Thoracic aorta (tissue), 2 donors: ENCODE measurements around the gene MYO3B. TPM values are rescaled to one million over a fixed set of nuclear protein-coding genes. Genes with fewer than 3 reads are reported as not detected.

Source experiments
- ATAC-seq: fragments of 150-250 bp; one replicate; pipeline ENCODE4 v1.8.0; 2017; ENCODE audit warnings: low read depth; ENCODE audit not compliant: insufficient number of reproducible peaks, low FRiP score
- DNase-seq: peaks from one replicate; pipeline ENCODE4 v3.0.0-alpha.2; 2020; ENCODE audit warnings: low spot score
- H3K27ac ChIP-seq, 2 donors: fragments of 200-600 bp; sonication (generic); 1 replicate in 1 of 2; 2 replicates in 1 of 2; pipeline ENCODE4 v1.5.1; 2016; ENCODE audit warnings: mild to moderate bottlenecking in 2 of 2, moderate library complexity in 2 of 2
- H3K27me3 ChIP-seq: fragments of 200-600 bp; sonication (generic); replicated peaks from 2 replicates; pipeline ENCODE4 v1.6.0; 2016; ENCODE audit warnings: mild to moderate bottlenecking; ENCODE audit not compliant: insufficient read depth
- H3K36me3 ChIP-seq: fragments of 200-600 bp; sonication (generic); one replicate; pipeline ENCODE4 v1.5.1; 2016
- H3K4me1 ChIP-seq, 2 donors: fragments of 200-600 bp; sonication (generic); 1 replicate in 1 of 2; 2 replicates in 1 of 2; pipeline versions ENCODE4 v1.5.1 to v1.6.0; 2016; ENCODE audit warnings: low read depth in 2 of 2, mild to moderate bottlenecking in 1 of 2; ENCODE audit not compliant: control insufficient read depth in 1 of 2
- H3K4me3 ChIP-seq: fragments of 200-600 bp; sonication (generic); 2 replicates; pipeline ENCODE4 v1.5.1; 2016; ENCODE audit warnings: mild to moderate bottlenecking
- H3K9me3 ChIP-seq: fragments of 200-600 bp; sonication (generic); 2 replicates; pipeline ENCODE4 v1.5.1; 2016
- CTCF ChIP-seq: fragments of 200-600 bp; sonication (generic); IDR thresholded peaks from one replicate; pipeline ENCODE4 v1.5.1; 2019; ENCODE audit warnings: antibody characterized with exemption
- total RNA-seq, 2 donors: library from RNA; depleted of rRNA; stranded (reverse); fragments of >200 nt; gene quantifications; one replicate each; pipeline versions ENCODE4 v1.1.0 to v1.2.3, GENCODE V29; 2016

The MYO3B gene
- total RNA-seq, 2 donors from 2014 or later, result not detected

DNA sequence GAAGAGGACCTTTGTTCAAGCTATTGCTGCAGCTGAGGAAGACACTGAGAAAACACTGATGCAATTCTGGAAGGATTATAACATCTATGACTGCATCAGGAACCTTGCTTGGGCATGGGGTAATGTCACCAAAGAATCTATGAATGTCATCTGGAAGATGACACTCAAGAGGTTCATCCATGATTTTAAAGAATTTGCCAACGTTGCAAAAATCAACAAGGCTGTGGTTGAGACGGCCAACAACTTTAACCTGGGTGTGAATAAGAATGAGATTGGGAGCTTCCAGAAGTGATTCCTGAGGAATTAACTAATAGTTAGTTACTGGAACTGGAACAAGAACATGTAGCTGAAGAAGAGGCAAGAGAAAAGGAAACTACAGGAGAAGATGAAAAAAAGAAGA is 410.8 kb downstream of the MYO3B start:
- no peaks in the 10 kb centered on the region for H3K27me3 ChIP-seq
- ATAC-seq (no peak), DNase-seq (no peak)
- no peaks in the 10 kb centered on the region for H3K9me3 ChIP-seq
- no peak for TF ChIP-seq CTCF
- H3K36me3 ChIP-seq, result no peaks in the 10 kb centered on the region
- H3K4me1 ChIP-seq, result no peaks in the 10 kb centered on the region
- no peak overlapping the region for H3K4me3 ChIP-seq
- no peak overlapping the region for H3K27ac ChIP-seq

GRCh38 chr2:170596576-170596975 is 418.6 kb downstream of the MYO3B start:
- no peak for TF ChIP-seq CTCF
- Histone ChIP-seq H3K27ac (no peak overlapping the region), H3K36me3 (no peaks in the 10 kb centered on the region), H3K4me3 (no peak overlapping the region), H3K27me3 (no peaks in the 10 kb centered on the region), H3K9me3 (no peaks in the 10 kb centered on the region), H3K4me1 (no peaks in the 10 kb centered on the region)
- DNase-seq (no peak), ATAC-seq (no peak)

- no peaks in the 10 kb centered on the region for H3K4me1 ChIP-seq
- DNase-seq (no peak), ATAC-seq (no peak)
- H3K27me3 ChIP-seq, result no peaks in the 10 kb centered on the region
- H3K4me3 ChIP-seq, result no peak overlapping the region
- no peaks in the 10 kb centered on the region for H3K9me3 ChIP-seq
- H3K27ac ChIP-seq, result no peak overlapping the region
- TF ChIP-seq CTCF, result no peak
- no peaks in the 10 kb centered on the region for H3K36me3 ChIP-seq
Measured at GRCh38 chr2:170598067-170598395, 420.1 kb downstream of the MYO3B start.

DNA sequence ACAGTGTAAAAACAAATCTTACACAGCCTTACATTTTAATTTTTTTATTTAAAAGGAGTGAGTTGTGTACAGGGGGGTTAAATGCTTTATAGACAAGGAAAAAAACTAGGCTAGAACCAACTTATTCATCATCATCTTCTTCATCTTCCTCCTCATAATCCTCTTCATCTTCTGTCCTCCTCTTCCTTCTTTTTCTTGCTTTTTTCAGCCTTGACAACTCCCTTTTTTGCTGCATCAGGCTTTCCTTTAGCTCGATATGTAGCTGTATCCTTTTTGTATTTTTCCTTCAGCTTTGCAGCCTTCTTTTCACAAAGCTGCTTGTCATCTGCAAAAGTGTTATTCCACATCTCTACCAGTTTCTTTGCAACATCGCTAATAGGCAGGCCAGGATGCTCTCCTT is 423.5 kb downstream of the MYO3B start:
- no peak overlapping the region for H3K4me3 ChIP-seq
- H3K4me1 ChIP-seq, result no peaks in the 10 kb centered on the region
- no peak for DNase-seq
- TF ChIP-seq CTCF, result no peak
- H3K36me3 ChIP-seq, result no peaks in the 10 kb centered on the region
- no peaks in the 10 kb centered on the region for H3K9me3 ChIP-seq
- H3K27me3 ChIP-seq, result no peaks in the 10 kb centered on the region
- ATAC-seq, result no peak
- H3K27ac ChIP-seq, result no peak overlapping the region

GRCh38 chr2:170605862-170606261 is 427.9 kb downstream of the MYO3B start:
- H3K27ac ChIP-seq, result no peak overlapping the region
- no peaks in the 10 kb centered on the region for H3K36me3 ChIP-seq
- DNase-seq (no peak), ATAC-seq (no peak)
- no peak overlapping the region for H3K4me3 ChIP-seq
- H3K9me3 ChIP-seq, result no peaks in the 10 kb centered on the region
- no peaks in the 10 kb centered on the region for H3K4me1 ChIP-seq
- H3K27me3 ChIP-seq, result no peaks in the 10 kb centered on the region
- TF ChIP-seq CTCF, result no peak
